ENCODE results near the gene CDH10. TPM values are rescaled to one million over a fixed set of nuclear protein-coding genes. Genes with fewer than 3 reads are reported as not detected.

CDH10 gene
- total RNA-seq, 1 experiment from 2014 or later: 0.22 TPM

DNA sequence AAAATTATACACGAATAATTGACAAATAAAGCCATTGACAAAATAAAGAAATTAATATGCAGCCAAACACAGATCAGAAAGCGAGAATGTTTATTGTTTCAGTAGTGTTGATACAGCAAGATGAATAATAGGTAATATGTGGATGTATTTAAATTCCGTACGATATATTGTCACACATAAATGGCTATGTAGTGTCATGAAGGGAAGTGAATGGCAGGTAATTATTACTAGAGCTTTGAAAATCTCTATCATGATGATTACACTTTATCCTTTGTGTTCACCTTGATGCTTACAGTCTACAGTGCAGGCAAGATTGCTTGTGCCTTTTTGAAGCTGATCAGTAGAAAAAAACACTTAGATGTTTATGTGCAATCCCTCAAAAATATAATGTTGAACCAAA lies 23.3 kb upstream of the CDH10 start (continued):
- no peak for TF ChIP-seq OVOL2 (CRISPR knock-in tag; IDR thresholded peaks at IDR 0.05; ENCODE audit: borderline replicate concordance)
- TF ChIP-seq, protein P1, sequence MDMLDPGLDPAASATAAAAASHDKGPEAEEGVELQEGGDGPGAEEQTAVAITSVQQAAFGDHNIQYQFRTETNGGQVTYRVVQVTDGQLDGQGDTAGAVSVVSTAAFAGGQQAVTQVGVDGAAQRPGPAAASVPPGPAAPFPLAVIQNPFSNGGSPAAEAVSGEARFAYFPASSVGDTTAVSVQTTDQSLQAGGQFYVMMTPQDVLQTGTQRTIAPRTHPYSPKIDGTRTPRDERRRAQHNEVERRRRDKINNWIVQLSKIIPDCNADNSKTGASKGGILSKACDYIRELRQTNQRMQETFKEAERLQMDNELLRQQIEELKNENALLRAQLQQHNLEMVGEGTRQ (CRISPR knock-in tag; IDR thresholded peaks at IDR 0.05): no peak
- TF ChIP-seq SMAD3 (CRISPR knock-in tag; IDR thresholded peaks at IDR 0.05; ENCODE audit: borderline replicate concordance): no peak

DNA sequence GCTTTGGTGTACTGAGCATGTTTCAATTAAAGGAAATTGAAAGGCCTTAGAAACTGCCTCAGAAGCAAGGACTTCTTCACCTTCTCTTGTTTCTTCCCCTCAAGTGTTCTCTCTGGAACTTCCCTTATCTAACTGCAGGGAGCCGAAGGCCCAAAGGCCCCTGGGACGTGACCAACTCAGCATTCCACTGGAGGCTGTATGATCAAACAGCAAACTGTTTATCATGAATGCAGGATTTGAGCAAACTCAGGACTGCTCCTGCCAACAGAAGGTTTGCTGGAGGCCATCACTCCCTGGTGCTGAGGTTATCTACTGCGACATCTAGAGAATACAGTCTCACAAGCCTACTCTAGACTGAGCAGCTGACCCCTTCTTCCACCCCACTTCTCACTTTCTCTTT lies 4.8 kb upstream of the CDH10 start:
- TF ChIP-seq ZNF423 (CRISPR knock-in tag; IDR thresholded peaks at IDR 0.05) (no peak), ZNF121 (CRISPR knock-in tag; IDR thresholded peaks at IDR 0.05) (no peak), ZNF396 (CRISPR knock-in tag; IDR thresholded peaks at IDR 0.05; ENCODE audit: borderline replicate concordance) (no peak), ELF4 (CRISPR knock-in tag; IDR thresholded peaks at IDR 0.05; ENCODE audit: low read depth) (no peak), ATF3 (CRISPR knock-in tag; conservative IDR thresholded peaks at IDR 0.05) (no peak), EMX1 (CRISPR knock-in tag; IDR thresholded peaks at IDR 0.05) (no peak), MYBL2 (CRISPR knock-in tag; IDR thresholded peaks at IDR 0.05) (no peak), NR3C1 (CRISPR knock-in tag; conservative IDR thresholded peaks at IDR 0.05; ENCODE audit: low read depth) (no peak), ATF1 (CRISPR knock-in tag; IDR thresholded peaks at IDR 0.05) (no peak), GTF2I (CRISPR knock-in tag; conservative IDR thresholded peaks at IDR 0.05) (no peak), FOXJ3 (CRISPR knock-in tag; IDR thresholded peaks at IDR 0.05; ENCODE audit: borderline replicate concordance) (no peak), OVOL2 (CRISPR knock-in tag; IDR thresholded peaks at IDR 0.05; ENCODE audit: borderline replicate concordance) (no peak), ZNF263 (CRISPR knock-in tag; IDR thresholded peaks at IDR 0.05; ENCODE audit: low read depth) (no peak), ZNF138 (CRISPR knock-in tag; conservative IDR thresholded peaks at IDR 0.05) (no peak)
- TF ChIP-seq, protein P2, sequence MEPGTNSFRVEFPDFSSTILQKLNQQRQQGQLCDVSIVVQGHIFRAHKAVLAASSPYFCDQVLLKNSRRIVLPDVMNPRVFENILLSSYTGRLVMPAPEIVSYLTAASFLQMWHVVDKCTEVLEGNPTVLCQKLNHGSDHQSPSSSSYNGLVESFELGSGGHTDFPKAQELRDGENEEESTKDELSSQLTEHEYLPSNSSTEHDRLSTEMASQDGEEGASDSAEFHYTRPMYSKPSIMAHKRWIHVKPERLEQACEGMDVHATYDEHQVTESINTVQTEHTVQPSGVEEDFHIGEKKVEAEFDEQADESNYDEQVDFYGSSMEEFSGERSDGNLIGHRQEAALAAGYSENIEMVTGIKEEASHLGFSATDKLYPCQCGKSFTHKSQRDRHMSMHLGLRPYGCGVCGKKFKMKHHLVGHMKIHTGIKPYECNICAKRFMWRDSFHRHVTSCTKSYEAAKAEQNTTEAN (CRISPR knock-in tag; IDR thresholded peaks at IDR 0.05): no peak
- TF ChIP-seq, protein P3, sequence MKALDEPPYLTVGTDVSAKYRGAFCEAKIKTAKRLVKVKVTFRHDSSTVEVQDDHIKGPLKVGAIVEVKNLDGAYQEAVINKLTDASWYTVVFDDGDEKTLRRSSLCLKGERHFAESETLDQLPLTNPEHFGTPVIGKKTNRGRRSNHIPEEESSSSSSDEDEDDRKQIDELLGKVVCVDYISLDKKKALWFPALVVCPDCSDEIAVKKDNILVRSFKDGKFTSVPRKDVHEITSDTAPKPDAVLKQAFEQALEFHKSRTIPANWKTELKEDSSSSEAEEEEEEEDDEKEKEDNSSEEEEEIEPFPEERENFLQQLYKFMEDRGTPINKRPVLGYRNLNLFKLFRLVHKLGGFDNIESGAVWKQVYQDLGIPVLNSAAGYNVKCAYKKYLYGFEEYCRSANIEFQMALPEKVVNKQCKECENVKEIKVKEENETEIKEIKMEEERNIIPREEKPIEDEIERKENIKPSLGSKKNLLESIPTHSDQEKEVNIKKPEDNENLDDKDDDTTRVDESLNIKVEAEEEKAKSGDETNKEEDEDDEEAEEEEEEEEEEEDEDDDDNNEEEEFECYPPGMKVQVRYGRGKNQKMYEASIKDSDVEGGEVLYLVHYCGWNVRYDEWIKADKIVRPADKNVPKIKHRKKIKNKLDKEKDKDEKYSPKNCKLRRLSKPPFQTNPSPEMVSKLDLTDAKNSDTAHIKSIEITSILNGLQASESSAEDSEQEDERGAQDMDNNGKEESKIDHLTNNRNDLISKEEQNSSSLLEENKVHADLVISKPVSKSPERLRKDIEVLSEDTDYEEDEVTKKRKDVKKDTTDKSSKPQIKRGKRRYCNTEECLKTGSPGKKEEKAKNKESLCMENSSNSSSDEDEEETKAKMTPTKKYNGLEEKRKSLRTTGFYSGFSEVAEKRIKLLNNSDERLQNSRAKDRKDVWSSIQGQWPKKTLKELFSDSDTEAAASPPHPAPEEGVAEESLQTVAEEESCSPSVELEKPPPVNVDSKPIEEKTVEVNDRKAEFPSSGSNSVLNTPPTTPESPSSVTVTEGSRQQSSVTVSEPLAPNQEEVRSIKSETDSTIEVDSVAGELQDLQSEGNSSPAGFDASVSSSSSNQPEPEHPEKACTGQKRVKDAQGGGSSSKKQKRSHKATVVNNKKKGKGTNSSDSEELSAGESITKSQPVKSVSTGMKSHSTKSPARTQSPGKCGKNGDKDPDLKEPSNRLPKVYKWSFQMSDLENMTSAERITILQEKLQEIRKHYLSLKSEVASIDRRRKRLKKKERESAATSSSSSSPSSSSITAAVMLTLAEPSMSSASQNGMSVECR (CRISPR knock-in tag; IDR thresholded peaks at IDR 0.05; ENCODE audit: borderline replicate concordance): no peak
- TF ChIP-seq, protein P4, sequence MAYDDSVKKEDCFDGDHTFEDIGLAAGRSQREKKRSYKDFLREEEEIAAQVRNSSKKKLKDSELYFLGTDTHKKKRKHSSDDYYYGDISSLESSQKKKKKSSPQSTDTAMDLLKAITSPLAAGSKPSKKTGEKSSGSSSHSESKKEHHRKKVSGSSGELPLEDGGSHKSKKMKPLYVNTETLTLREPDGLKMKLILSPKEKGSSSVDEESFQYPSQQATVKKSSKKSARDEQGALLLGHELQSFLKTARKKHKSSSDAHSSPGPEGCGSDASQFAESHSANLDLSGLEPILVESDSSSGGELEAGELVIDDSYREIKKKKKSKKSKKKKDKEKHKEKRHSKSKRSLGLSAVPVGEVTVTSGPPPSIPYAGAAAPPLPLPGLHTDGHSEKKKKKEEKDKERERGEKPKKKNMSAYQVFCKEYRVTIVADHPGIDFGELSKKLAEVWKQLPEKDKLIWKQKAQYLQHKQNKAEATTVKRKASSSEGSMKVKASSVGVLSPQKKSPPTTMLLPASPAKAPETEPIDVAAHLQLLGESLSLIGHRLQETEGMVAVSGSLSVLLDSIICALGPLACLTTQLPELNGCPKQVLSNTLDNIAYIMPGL (CRISPR knock-in tag; IDR thresholded peaks at IDR 0.05): no peak
- ATAC-seq (no peak), DNase-seq (ENCODE audit: low spot score) (no peak)
- Mint-ChIP-seq H3K9me3 (peaks cover 15% of the 10 kb centered on the region), H3K4me3 (no peak overlapping the region), H3K27me3 (ENCODE audit: low read depth) (peaks cover 6% of the 10 kb centered on the region), H3K36me3 (peaks cover 7% of the 10 kb centered on the region; the same call in 1 of the 2 replicates), H3K4me1 (peaks cover 44% of the 10 kb centered on the region), H3K27ac (no peak overlapping the region)
- ChIA-PET CTCF (no interaction called here), POLR2A (no interaction called here)
